Epithelial cell of prostate (primary cell): ENCODE measurements around the gene BDNF.
"Not testable (repeated sequence)": the region's sequence is repeated elsewhere in the genome, so short reads cannot be mapped to it uniquely, and the experiment has no call there.

Source experiments
- DNase-seq: peaks from one replicate; pipeline ENCODE4 v3.0.0-alpha.2; 2011; ENCODE audit warnings: low read depth, low spot score
- H3K27ac ChIP-seq: fragments of 450-650 bp; 2 replicates; pipeline ENCODE4 v1.5.1; 2017; ENCODE audit warnings: mild to moderate bottlenecking

BDNF gene

GRCh38 chr11:27673979-27674663 is 26.1 kb downstream of the BDNF start:
- peak; percentile 95 for DNase-seq
- H3K27ac ChIP-seq, result peak overlapping the region; percentile 84

DNA sequence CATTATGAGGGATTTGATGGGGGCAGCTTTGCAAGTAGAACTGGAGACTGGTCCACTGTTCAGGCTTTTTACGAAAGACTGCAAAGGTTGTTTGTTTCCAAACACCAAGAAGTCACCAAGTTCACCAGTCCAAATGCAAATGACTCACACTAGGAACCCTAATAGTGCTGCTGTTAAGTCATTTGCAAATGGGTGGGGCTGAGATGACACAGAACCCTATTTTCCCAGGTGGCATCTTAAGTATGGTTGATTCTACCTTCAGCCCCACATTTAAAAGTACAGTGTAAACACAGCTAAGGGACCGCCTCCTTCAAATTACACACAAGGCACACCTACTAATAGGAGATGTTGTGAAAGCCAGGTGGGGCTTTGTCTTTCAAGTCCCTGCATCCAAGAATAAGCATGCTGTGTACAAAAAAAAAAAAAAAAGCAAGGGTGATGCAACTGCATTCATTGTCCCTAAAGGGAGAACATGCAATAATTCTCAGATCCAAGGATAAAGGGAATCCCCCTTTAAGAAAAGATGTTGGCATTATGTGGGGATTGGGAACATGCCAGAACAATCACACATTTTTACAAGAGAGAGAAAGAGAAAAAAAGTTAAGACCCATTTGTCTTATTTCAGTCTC is 27.3 kb downstream of the BDNF start:
- peak; percentile 96 for DNase-seq
- H3K27ac ChIP-seq, result peak overlapping the region; percentile 84

- H3K27ac ChIP-seq, DNase-seq: not testable (repeated sequence)
Measured at GRCh38 chr11:27665508-27666101, 34.6 kb downstream of the BDNF start.

DNA sequence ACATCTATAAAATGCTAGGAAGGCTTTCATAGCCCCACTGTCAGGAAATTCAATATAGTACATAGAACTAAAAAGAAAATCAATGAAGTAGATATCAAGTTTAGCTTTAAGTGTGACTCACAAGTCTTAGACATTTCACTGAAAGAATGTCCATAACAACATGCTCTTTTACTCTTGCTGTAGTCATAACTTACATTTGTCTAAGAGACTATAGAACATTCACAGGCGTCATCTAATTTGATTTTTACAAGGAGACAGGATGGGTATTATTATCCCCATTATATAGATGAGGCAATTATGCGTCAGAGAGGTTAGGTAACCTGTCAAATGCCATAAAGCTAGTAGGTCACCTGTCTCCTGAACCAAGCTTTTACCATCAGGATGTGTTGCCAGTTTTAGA is 36.9 kb downstream of the BDNF start:
- H3K27ac ChIP-seq, result no peak overlapping the region
- DNase-seq, result no peak

GRCh38 chr11:27660171-27660570 is 40.1 kb downstream of the BDNF start:
- H3K27ac ChIP-seq, result no peak overlapping the region
- DNase-seq, result no peak

DNA sequence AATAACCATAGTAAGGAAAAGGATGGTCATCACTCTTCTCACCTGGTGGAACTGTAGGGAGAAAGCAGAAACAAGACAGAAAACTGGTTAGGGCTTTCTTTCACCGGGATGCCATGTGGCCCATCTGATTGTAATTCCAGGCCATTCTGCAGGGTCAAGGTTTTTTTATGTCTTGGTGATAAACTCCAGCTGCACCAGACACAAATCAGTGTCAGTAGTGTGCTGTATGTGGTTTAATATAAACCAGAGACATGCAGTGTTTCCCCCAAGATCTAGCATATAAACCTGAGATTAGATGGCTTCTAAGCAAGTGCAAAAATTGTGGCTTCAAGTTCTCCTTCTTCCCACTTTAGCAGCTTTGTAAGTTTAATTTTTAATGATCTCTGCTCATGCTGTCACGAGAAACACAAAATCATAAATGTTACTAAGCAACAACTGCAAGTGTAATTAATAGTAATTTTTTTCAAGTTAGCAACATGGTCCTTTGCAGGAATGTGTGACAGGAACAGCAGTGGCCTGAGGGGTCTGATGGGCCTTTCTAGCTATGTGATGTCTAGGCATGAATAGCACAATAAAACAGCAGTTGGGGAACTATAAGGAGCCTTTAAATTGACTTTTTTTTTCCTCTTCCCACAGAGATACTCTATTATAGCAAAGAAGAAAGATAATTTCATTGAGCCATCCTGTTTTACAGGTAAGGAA is 41.6 kb downstream of the BDNF start:
- DNase-seq, result no peak
- no peak overlapping the region for H3K27ac ChIP-seq

GRCh38 chr11:27656806-27657483 is 43.3 kb downstream of the BDNF start:
- DNase-seq, result no peak
- no peak overlapping the region for H3K27ac ChIP-seq

DNA sequence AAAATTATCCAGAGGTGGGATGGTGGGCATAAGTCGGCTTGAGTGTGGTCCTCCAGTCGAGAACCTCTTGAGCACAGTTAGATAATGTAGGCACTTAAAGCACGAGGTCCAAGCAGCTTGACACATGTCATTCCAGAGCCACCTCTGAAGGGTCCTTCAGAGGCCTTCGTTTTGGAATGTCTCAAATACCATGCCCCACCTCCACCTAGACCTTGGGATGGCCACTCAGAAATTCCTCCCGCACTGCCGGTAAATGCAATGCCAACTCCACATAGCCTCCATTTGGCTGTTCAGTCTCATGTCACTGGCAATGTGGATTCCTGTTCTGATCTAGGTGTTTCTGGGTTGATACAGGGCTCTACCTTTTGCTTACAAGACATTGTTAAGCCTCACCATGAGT is 43.9 kb downstream of the BDNF start:
- no peak for DNase-seq
- no peak overlapping the region for H3K27ac ChIP-seq

GRCh38 chr11:27653990-27654758 is 46.1 kb downstream of the BDNF start:
- no peak for DNase-seq
- H3K27ac ChIP-seq, result no peak overlapping the region

DNA sequence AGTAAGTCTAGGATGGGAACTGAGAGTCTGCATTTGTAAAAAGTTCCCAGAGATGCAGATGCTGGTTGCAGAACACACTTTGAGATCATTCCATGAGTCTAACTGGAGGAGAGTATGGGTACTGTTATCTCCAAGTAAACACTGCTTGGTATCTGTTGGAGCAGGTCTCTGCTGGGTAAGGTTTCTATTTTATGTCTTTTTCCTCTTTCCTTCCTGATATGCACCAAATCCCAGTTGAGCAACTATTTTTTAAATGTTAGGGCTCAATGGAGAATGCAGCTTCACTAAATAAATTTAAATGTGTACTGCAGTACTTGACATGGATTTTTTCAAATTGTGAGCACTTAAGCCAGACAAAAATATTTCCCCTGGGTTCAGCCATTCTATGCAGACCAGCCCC is 48.5 kb downstream of the BDNF start:
- no peak overlapping the region for H3K27ac ChIP-seq
- DNase-seq, result no peak

DNA sequence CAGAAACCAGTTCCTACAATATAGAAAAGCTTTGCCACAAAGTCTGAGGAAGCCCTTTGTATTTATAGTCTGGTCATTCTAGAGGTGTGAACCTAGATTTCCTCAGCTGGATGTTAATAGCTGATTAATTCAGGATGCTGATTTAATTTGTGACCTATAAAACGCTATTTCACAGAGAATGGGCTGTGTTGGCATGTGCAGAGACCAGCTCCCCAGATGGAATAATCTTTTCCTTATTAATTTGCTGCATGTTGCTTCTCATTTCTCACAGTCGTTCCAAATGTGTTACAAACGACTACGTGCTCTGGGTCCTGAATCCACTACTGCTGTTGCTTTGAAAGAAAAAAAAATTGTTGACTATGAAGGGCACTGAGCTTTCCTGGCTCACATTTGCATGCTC is 49.3 kb downstream of the BDNF start:
- DNase-seq, result no peak
- no peak overlapping the region for H3K27ac ChIP-seq

GRCh38 chr11:27649800-27650199 is 50.5 kb downstream of the BDNF start:
- no peak overlapping the region for H3K27ac ChIP-seq
- DNase-seq, result no peak

DNA sequence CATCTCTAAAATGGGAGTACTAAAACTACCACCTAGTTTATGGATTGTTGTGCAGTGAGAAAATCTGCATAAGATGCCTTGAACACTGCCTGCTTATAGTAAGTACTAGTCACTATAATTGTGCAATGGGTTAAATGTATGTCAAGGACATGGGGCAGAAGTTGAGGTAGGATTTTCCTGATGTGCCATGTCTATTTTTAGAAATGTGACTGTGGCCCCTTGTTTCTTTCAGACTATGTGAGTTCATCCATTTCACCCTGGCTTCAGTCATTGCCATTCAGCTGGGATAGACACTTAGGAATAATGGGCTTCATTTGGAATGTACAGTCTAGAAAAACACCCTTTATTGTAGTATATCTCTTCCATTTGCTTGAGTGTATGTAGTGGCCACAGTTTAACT is 51.4 kb downstream of the BDNF start:
- no peak overlapping the region for H3K27ac ChIP-seq
- no peak for DNase-seq

GRCh38 chr11:27646051-27646818 is 54.0 kb downstream of the BDNF start:
- H3K27ac ChIP-seq, result no peak overlapping the region
- DNase-seq, result peak; percentile 24

- H3K27ac ChIP-seq, result no peak overlapping the region
- no peak for DNase-seq
Measured at GRCh38 chr11:27642954-27643353, 57.3 kb downstream of the BDNF start.

DNA sequence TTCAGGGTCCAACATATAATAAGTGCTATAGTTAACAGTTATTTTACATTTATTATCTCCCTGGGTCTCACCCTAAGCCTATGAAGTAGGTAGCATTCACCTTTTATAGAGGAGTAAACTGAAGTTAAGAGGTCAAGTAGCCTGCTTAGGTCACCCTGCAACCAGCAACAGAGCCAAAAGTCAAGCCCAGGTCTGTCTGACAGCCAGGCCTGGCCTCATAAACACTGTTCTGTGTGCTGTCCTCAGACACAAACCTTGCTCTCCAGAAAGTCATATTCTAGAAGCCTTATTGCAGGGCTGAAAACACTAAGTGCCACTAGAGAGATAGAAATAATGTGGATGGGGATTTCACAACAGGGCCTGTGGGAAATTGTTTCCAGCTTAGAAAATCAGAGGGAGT is 59.3 kb downstream of the BDNF start:
- DNase-seq, result no peak
- H3K27ac ChIP-seq, result no peak overlapping the region

GRCh38 chr11:27635567-27636037 is 64.7 kb downstream of the BDNF start:
- H3K27ac ChIP-seq, result no peak overlapping the region
- no peak for DNase-seq

DNA sequence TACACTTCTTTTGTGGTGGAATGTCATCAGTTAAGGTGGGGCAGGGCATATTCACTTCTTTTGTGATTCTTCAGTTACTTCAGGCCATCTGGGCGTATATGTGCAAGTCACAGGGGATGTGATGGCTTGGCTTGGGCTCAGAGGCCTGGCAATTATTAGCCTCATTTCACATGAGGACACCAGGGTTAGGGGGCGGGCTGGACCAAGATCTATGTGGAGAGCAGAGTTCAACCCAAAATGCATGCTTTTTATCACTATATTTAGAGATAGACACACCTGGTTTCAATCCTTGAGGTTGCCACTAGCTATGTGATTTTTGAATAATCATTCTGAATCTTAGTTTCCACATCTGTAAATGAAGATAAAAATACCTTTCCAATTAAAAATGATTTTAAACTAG is 65.5 kb downstream of the BDNF start:
- DNase-seq, result not testable (repeated sequence)

DNA sequence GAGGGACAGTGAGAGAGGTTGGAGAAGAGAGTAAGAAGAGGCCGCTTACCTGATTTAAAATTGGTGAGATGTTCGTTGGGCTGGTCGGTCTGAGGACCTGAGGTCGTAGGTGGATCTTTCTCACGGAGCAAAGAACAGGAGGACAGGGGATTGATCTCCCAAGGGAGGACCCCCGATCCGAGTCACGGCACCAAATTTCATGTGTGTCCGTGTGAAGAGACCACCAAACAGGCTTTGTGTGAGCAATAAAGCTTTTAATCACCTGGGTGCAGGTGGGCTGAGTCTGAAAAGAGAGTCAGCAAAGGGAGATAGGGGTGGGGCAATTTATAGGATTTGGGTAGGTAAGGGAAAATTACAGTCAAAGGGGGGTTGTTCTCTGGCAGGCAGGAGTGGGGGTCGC is 66.0 kb downstream of the BDNF start:
- H3K27ac ChIP-seq, DNase-seq: not testable (repeated sequence)

More for the DNA sequence above, 65.5 kb downstream of the BDNF start:
- not testable (repeated sequence) for H3K27ac ChIP-seq
